Measurements from ENCODE around the gene F2.

- TF ChIP-seq, protein P1, sequence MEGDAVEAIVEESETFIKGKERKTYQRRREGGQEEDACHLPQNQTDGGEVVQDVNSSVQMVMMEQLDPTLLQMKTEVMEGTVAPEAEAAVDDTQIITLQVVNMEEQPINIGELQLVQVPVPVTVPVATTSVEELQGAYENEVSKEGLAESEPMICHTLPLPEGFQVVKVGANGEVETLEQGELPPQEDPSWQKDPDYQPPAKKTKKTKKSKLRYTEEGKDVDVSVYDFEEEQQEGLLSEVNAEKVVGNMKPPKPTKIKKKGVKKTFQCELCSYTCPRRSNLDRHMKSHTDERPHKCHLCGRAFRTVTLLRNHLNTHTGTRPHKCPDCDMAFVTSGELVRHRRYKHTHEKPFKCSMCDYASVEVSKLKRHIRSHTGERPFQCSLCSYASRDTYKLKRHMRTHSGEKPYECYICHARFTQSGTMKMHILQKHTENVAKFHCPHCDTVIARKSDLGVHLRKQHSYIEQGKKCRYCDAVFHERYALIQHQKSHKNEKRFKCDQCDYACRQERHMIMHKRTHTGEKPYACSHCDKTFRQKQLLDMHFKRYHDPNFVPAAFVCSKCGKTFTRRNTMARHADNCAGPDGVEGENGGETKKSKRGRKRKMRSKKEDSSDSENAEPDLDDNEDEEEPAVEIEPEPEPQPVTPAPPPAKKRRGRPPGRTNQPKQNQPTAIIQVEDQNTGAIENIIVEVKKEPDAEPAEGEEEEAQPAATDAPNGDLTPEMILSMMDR (IDR thresholded peaks at IDR 0.05), result no peak
- no peak for TF ChIP-seq POLR2A (IDR thresholded peaks at IDR 0.05)
These were observed 36.0 kb upstream of the F2 start for GRCh38 chr11:46682773-46683752.
